Activated CD4-positive, alpha-beta T cell treated with anti-CD3 and anti-CD28 coated beads, Interleukin-2, amount 50 U/mL, for 16 hours (primary cell): ENCODE data around the gene ELAPOR1.
A peak's percentile ranks its signal among the peaks of the same experiment; 100 is the strongest.

Source experiments
- DNase-seq: peaks from one replicate; pipeline ENCODE4 v3.0.0-alpha.2; 2020

Gene ELAPOR1

GRCh38 chr1:109113590-109114341 lies at the start of gene ELAPOR1:
TSS of gene ELAPOR1 (plus strand) at chr1:109114115. CDS start at chr1:109114184, 69 bp downstream.
- peak; percentile 83 for DNase-seq

GRCh38 chr1:109065137-109065536 lies 48.8 kb upstream of the ELAPOR1 start:
- DNase-seq: no peak

- DNase-seq: no peak
Measured at GRCh38 chr1:109067883-109068282, 46.0 kb upstream of the ELAPOR1 start.

- DNase-seq: no peak
Measured at GRCh38 chr1:109069294-109069693, 44.6 kb upstream of the ELAPOR1 start.

GRCh38 chr1:109075531-109076490 lies 38.1 kb upstream of the ELAPOR1 start, which contains the start of gene TAF13:
TSS of gene TAF13 (minus strand) at chr1:109076003. CDS start at chr1:109075947, 56 bp downstream.
- peak; percentile 93 for DNase-seq

- no peak for DNase-seq
Measured at GRCh38 chr1:109078317-109078716, 35.6 kb upstream of the ELAPOR1 start.

- no peak for DNase-seq
Measured at GRCh38 chr1:109079240-109079622, 34.7 kb upstream of the ELAPOR1 start.

GRCh38 chr1:109080441-109081082 lies 33.4 kb upstream of the ELAPOR1 start:
- no peak for DNase-seq

- no peak for DNase-seq
Measured at GRCh38 chr1:109083501-109083900, 30.4 kb upstream of the ELAPOR1 start.

- DNase-seq: no peak
Measured at GRCh38 chr1:109083923-109084322, 30.0 kb upstream of the ELAPOR1 start.

GRCh38 chr1:109084563-109085517 lies 29.1 kb upstream of the ELAPOR1 start:
- no peak for DNase-seq

- DNase-seq: peak; percentile 56
Measured at GRCh38 chr1:109089242-109090015, 24.5 kb upstream of the ELAPOR1 start.

GRCh38 chr1:109090196-109091077 lies 23.5 kb upstream of the ELAPOR1 start, which contains the start of gene TMEM167B:
TSS of gene TMEM167B (plus strand) at chr1:109090764. CDS start at chr1:109090873, 109 bp downstream.
- DNase-seq: peak; percentile 93

- peak; percentile 52 for DNase-seq
Measured at GRCh38 chr1:109091078-109091838, 22.7 kb upstream of the ELAPOR1 start.

- peak; percentile 50 for DNase-seq
Measured at GRCh38 chr1:109091839-109092193, 22.1 kb upstream of the ELAPOR1 start.

GRCh38 chr1:109094377-109094803 lies 19.5 kb upstream of the ELAPOR1 start:
- DNase-seq: no peak

GRCh38 chr1:109094871-109095270 lies 19.0 kb upstream of the ELAPOR1 start:
- no peak for DNase-seq

GRCh38 chr1:109095631-109096030 lies 18.3 kb upstream of the ELAPOR1 start:
- no peak for DNase-seq

- DNase-seq: no peak
Measured at GRCh38 chr1:109096120-109096519, 17.8 kb upstream of the ELAPOR1 start.
